LNCAP (cell line): ENCODE results near the gene TRPC4.

ENCODE experiments used
- TF ChIP-seq, protein P1 (sequence below): fragments of 450-650 bp; IDR thresholded peaks from 2 replicates; pipeline ENCODE4 v1.5.1; 2017; ENCODE audit warnings: mild to moderate bottlenecking

The TRPC4 gene

DNA sequence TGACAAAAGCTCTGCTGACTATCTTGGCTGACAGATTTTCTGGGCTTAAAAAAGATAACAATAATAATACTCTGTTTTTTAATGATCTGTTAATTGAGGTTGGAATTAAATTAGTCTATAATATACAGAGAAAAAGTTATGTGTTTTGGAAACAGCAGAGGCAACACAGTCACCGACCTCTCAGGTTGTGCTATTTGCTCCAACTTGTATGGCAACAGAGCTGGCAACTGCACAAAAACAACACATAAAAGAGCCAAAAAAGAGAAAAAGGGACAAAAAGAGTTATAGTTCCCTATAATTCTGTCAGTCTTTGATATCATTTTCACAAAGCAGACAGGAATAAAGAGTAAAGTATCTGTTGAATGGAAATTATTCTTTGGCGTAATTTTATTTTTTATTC, 168.7 kb downstream of the TRPC4 start:
- TF ChIP-seq, protein P1, sequence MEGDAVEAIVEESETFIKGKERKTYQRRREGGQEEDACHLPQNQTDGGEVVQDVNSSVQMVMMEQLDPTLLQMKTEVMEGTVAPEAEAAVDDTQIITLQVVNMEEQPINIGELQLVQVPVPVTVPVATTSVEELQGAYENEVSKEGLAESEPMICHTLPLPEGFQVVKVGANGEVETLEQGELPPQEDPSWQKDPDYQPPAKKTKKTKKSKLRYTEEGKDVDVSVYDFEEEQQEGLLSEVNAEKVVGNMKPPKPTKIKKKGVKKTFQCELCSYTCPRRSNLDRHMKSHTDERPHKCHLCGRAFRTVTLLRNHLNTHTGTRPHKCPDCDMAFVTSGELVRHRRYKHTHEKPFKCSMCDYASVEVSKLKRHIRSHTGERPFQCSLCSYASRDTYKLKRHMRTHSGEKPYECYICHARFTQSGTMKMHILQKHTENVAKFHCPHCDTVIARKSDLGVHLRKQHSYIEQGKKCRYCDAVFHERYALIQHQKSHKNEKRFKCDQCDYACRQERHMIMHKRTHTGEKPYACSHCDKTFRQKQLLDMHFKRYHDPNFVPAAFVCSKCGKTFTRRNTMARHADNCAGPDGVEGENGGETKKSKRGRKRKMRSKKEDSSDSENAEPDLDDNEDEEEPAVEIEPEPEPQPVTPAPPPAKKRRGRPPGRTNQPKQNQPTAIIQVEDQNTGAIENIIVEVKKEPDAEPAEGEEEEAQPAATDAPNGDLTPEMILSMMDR, result no peak

DNA sequence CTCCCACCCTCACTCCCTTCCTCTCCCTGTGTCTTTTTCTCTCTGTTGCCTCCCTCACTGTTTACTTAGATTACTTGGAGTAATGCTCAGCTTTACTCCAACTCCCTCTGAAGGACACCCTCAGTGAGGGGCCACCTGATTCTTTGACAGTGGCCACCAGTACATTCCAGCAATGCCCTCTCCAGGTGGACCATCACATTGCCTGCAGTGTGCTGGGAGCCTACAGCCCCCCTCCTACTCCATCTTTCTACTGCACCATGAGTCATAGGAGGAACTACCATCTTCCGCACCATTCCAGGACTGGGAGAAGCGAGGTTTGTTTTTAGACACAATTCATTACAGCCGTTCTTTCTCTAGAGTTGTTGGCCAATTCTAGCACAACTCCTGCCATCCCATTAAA, 174.4 kb downstream of the TRPC4 start:
- TF ChIP-seq, protein P1, result no peak

DNA sequence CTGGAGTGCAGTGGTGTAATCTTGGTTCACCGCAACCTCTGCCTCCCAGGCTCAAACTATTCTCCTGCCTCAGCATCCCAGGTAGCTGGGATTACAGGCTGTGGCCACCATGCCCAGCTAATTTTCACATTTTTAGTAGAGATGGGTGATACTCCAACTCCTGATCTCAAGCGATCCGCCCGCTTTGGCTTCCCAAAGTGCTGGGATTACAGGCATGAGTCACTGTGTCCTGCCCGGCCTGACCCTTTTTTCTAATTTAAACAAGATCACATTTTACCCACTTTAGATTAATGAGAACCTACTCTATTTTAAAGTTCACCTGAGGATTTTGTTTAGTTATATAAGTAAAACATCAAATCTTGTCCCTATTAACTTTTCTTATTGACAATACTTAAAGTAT, 179.2 kb downstream of the TRPC4 start:
- TF ChIP-seq, protein P1, result no peak

DNA sequence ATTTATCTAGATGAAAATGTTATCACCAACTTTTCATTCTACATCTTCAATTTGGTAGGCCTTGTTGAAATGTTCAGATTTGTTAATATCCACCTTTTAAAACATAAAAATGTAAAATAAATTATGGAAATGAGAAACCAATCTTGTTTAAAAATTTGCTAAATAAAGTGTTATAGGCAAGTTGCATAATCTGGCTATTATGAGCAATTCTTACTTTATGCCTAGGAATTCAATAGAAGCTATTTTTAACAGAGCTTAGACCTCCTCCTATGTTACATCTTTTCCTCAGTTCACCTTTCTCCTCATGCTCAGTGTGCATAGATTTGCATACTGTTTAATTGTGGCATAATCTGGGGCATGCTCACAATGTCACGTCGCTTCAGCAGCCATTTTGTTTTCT, 183.1 kb downstream of the TRPC4 start:
- TF ChIP-seq, protein P1, result no peak

DNA sequence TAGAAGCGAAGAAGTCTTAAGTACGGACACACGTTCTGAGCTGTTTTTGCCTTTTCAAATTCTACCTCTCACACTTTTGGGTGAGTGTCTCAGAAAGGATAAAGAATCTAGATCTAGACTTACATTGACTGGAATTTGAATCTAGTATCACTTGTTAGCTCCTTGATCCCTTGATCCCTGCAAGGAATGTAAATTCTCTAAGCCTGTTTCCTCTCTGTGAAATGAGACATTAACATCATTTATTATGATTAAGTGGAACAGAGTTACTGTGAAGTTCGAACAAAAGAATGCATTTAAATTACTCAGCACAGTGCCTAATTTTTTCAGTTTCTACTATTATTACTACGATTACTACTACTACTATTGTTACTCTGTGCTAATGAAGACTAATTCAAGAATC, 184.4 kb downstream of the TRPC4 start:
- TF ChIP-seq, protein P1, result no peak

DNA sequence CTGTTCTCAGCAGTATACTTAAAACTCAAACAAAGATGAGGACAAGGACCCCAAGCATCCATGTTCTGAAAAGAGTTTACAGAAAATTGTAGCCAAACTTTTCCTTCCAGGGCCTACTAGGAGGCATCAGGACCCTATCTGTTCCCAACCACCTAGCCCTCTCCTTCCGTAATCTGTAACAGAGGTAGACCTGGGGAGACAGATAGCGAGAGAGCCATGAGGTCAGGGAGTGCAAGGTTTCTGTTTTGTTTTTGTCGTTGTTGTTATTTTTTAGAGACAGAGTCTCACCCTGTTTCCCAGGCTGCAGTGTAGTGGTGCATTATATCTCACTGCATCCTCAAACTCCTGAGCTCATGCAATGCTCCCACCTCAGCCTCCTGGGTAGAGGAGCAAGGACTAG, 187.1 kb downstream of the TRPC4 start:
- TF ChIP-seq, protein P1, result no peak

DNA sequence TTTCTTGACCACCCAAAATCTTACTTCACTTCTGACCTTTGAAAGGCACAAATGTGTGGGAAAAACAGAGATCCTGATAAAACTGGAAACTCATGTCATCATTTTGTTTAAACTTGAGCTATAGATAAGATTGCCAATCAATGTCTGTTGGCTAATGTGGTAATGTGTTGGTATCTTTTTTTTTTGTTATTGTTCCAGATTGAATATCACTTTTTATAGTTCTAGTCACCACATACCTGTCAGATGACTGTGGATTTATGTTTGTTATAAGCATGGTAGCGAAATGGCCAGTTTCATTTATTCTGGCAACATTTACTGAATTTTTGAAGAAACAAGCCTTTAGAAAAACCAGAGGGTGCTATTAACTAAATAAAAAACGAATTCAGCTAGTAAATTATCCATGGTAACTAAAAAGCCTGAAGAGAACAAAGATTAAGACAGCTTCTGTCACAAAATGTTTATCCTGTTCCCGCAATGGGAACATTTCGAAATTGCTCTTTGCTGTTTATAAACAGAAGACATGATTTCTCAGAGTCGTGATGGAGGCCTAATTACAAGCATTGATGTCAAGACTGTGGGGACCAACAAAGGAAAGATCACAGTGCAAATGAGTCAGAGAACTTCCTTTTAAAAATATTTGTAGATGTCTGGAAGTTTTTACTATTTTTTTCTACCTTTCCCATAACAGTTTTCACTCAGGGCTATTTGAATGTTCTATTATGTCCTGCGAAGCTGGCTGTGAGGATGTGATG, 188.1 kb downstream of the TRPC4 start:
- TF ChIP-seq, protein P1, result no peak

DNA sequence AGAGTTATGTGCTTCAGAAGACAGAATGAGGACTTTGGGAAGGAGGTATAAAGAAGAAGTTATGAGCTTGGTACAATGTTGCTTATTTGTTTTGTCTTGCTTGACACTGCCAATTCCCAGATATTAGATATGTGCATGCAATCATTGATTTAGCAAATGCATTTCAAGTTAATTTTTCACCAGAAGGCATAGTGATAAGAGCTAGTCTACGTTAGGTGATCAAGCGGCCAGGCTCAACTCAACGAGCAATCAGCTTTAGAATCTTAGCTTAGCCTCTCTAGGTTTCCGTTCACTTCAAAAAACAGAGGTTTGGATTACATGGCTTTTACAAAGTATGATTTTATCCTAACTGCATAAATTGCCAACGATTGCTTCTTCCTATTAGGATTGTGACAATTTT, 189.4 kb downstream of the TRPC4 start:
- TF ChIP-seq, protein P1, result no peak
